Measurements from ENCODE around the gene ITGB7.
"Not testable (repeated sequence)": the region's sequence is repeated elsewhere in the genome, so short reads cannot be mapped to it uniquely, and the experiment has no call there.

Gene ITGB7

DNA sequence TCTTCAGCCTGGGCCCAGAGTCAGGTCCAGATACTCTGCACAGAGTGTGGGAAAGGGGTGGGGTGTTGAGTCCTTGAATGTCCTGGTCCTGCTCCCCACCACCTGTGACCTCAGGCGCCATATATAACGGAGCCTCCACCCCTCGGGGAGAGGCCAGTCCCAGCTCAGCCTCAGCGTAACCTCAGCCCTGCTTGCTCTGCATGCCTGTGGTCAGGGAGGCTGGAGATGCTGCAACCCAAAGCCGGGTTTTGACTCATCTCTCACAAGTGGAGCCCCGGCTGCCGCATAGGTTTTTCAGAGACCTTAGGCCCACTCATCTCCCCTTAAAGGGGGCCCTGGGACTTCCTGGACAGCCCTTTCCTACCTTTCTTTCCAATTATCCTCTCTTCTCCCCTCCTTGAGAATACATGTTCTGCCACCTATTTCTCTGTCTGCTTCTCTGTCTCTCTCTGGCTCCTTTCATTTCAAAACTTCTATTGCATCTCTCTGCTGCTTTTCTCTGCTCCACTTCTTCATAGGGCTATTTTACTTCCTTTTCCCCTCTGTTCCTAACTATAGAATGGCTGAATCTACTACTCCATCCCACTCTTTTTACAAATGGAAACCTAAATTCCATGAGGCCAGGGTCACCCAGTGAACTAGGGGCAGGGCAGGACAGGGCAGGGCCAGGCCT is 1.2 kb downstream of the ITGB7 start:
- H3K4me3 ChIP-seq (replicated peaks; ENCODE audit: low read depth, low read length), result peak overlapping the region; percentile 97
- DNase-seq (ENCODE audit: extremely low read depth, insufficient read length), result peak; percentile 84
- TF ChIP-seq, protein P1, sequence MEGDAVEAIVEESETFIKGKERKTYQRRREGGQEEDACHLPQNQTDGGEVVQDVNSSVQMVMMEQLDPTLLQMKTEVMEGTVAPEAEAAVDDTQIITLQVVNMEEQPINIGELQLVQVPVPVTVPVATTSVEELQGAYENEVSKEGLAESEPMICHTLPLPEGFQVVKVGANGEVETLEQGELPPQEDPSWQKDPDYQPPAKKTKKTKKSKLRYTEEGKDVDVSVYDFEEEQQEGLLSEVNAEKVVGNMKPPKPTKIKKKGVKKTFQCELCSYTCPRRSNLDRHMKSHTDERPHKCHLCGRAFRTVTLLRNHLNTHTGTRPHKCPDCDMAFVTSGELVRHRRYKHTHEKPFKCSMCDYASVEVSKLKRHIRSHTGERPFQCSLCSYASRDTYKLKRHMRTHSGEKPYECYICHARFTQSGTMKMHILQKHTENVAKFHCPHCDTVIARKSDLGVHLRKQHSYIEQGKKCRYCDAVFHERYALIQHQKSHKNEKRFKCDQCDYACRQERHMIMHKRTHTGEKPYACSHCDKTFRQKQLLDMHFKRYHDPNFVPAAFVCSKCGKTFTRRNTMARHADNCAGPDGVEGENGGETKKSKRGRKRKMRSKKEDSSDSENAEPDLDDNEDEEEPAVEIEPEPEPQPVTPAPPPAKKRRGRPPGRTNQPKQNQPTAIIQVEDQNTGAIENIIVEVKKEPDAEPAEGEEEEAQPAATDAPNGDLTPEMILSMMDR (IDR thresholded peaks at IDR 0.05; ENCODE audit: insufficient read depth, low read length, poor library complexity, severe bottlenecking), result no peak
- H3K27me3 ChIP-seq (replicated peaks; ENCODE audit: control insufficient read depth, insufficient read depth, low read length), result no peaks in the 10 kb centered on the region
- H3K36me3 ChIP-seq (ENCODE audit: control insufficient read depth, insufficient read depth, low read length), result no peaks in the 10 kb centered on the region

DNA sequence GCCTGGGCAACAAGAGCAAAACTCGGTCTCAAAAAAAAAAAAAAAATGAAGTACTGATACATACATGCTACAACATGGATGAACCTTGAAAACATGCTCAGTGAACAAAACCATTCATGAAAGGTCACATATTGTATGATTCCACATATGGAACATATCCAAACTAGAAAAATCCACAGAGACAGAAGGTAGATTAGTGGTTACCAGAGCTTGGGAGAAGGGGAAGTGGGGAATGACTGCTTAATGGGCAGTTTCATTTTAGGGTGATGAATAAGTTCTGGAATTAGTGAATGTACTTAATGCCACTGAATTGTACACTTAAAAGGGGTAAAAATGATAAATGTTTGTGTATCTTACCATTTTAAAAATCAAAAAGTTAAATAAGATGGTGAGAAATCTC is 2.7 kb downstream of the ITGB7 start:
- peak overlapping the region; percentile 97 for H3K4me3 ChIP-seq (replicated peaks; ENCODE audit: low read depth, low read length)
- H3K36me3 ChIP-seq (ENCODE audit: control insufficient read depth, insufficient read depth, low read length), result no peaks in the 10 kb centered on the region
- no peaks in the 10 kb centered on the region for H3K27me3 ChIP-seq (replicated peaks; ENCODE audit: control insufficient read depth, insufficient read depth, low read length)
- DNase-seq (ENCODE audit: extremely low read depth, insufficient read length), result no peak
- TF ChIP-seq, protein P1 (IDR thresholded peaks at IDR 0.05; ENCODE audit: insufficient read depth, low read length, poor library complexity, severe bottlenecking), result no peak

DNA sequence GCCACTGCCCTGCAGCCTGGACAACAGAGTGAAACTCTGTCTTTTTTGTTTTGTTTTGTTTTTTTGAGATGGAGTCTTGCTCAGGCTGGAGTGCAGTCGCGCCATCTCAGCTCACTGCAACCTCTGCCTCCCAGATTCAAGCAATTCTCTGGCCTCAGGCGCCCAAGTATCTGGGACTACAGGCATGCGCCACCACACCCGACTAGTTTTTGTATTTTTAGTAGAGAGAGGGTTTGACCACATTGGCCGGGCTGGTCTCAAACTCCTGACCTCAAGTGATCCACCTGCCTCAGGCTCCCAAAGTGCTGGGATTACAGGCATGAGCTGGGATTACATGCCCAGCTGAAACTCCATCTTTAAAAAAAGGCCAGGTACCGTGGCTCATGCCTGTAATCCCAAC is 4.7 kb downstream of the ITGB7 start:
- not testable (repeated sequence) for DNase-seq (ENCODE audit: extremely low read depth, insufficient read length); H3K27me3 ChIP-seq (replicated peaks; ENCODE audit: control insufficient read depth, insufficient read depth, low read length)
- peaks cover 13% of the 10 kb centered on the region for H3K36me3 ChIP-seq (ENCODE audit: control insufficient read depth, insufficient read depth, low read length)
- peak overlapping the region; percentile 34 for H3K4me3 ChIP-seq (replicated peaks; ENCODE audit: low read depth, low read length)

DNA sequence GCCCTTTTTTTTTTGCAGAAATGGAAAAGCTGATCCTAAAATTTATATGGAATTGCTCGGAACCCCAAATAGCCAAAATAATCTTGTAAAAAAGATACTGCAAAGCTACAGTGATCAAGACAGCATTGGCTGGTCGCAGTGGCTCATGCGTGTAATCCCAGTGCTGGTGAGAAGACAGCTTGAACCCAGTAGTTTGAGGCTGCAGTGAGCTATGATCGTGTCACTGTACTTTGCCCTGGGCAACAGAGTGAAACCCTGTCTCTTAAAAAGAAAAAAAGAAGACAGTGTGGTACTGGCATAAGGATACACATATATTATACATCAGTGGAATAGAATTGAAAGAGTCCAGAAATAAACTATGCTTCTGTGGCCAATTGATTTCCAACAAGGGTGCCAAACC is 5.4 kb downstream of the ITGB7 start:
- Histone ChIP-seq H3K4me3 (replicated peaks; ENCODE audit: low read depth, low read length) (peak overlapping the region; percentile 37), H3K36me3 (ENCODE audit: control insufficient read depth, insufficient read depth, low read length) (peaks cover 20% of the 10 kb centered on the region), H3K27me3 (replicated peaks; ENCODE audit: control insufficient read depth, insufficient read depth, low read length) (no peaks in the 10 kb centered on the region)
- DNase-seq (ENCODE audit: extremely low read depth, insufficient read length), result no peak
- TF ChIP-seq, protein P1 (IDR thresholded peaks at IDR 0.05; ENCODE audit: insufficient read depth, low read length, poor library complexity, severe bottlenecking), result no peak

DNA sequence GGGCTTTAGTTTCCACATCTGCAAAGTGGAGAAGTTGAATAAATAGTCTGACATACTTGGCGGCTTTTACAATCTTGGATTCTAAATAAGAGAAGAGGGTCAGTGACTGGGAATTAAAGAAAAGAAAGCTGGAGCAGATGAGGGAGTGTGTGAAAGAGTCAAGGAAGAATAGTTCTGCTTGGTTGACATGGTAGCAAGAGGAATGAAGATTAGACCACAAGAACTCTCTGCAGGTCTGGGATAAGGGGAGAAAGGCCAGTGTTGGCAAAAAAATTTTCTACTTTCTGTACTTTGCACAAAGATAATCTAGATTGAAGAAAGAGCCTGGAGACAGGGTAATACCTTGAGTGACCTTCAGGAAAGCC is 5.9 kb downstream of the ITGB7 start:
- DNase-seq (ENCODE audit: extremely low read depth, insufficient read length), result no peak
- Histone ChIP-seq H3K4me3 (replicated peaks; ENCODE audit: low read depth, low read length) (peak overlapping the region; percentile 16), H3K27me3 (replicated peaks; ENCODE audit: control insufficient read depth, insufficient read depth, low read length) (no peaks in the 10 kb centered on the region), H3K36me3 (ENCODE audit: control insufficient read depth, insufficient read depth, low read length) (peaks cover 24% of the 10 kb centered on the region)
- TF ChIP-seq, protein P1 (IDR thresholded peaks at IDR 0.05; ENCODE audit: insufficient read depth, low read length, poor library complexity, severe bottlenecking), result no peak

DNA sequence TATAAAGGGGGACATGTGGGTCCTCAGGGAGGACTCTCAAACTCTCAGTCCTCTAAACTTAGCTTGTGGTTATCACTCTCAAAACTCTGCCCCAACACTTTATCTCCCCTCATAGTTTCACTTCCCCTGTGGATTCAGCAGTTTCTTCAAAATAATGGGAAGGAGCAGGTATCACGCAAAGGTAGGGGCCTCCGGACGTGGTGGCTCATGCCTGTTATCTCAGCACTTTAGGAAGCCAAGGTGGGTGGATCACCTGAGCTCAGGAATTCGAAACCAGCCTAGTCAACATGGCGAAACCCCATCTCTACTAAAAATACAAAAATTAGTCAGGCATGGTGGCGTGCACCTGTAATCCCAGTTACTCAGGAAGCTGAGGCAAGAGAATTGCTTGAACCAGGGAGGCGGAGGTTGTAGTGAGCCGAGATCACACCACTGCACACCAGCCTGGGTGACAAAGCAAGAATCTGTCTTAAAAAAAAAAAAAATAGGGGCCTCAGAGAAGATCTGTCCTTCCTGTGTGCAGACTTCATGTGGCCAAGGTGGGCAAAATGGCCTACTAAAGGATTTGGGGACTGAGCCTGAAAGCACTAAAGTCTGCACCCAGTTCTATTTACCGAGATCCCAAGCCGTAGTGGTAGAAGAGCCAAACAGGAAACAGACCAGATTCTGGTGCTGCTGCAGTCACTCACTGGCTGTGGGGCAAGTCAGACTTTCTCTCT is 6.4 kb downstream of the ITGB7 start:
- peak; percentile 74 for DNase-seq (ENCODE audit: extremely low read depth, insufficient read length)
- Histone ChIP-seq H3K4me3 (replicated peaks; ENCODE audit: low read depth, low read length) (peak overlapping the region; percentile 20), H3K36me3 (ENCODE audit: control insufficient read depth, insufficient read depth, low read length) (peaks cover 28% of the 10 kb centered on the region), H3K27me3 (replicated peaks; ENCODE audit: control insufficient read depth, insufficient read depth, low read length) (no peaks in the 10 kb centered on the region)
- TF ChIP-seq, protein P1 (IDR thresholded peaks at IDR 0.05; ENCODE audit: insufficient read depth, low read length, poor library complexity, severe bottlenecking), result no peak

All from GM06990 (cell line).